ENCODE measurements around the gene CNDP1. TPM values are rescaled to one million over a fixed set of nuclear protein-coding genes. Genes with fewer than 3 reads are reported as not detected.

CNDP1 gene
- polyA plus RNA-seq, 1 of the 3 experiments (the other 2 are of a cell fraction), result not detected

GRCh38 chr18:74597662-74598349, 63.5 kb downstream of the CNDP1 start, which contains the start of gene ZNF407 (continued):
- TF ChIP-seq POLR2AphosphoS5 (IDR thresholded peaks at IDR 0.05; ENCODE audit: low read depth, low read length), result no peak; the same call in 1 of the 2 replicates
- TF ChIP-seq PBX3 (IDR thresholded peaks at IDR 0.05), result no peak
- TF ChIP-seq FOXM1 (IDR thresholded peaks at IDR 0.05; ENCODE audit: low read depth), result no peak
- no peak for TF ChIP-seq USF1 (IDR thresholded peaks at IDR 0.05; ENCODE audit: borderline replicate concordance, low read depth)
- peak; percentile 79; the same call in 1 of the 2 replicates for TF ChIP-seq ZBTB33 (IDR thresholded peaks at IDR 0.05; ENCODE audit: borderline replicate concordance, low read depth)
- TF ChIP-seq RCOR1 (IDR thresholded peaks at IDR 0.05; ENCODE audit: low read length), result no peak

GRCh38 chr18:74598350-74599001, 64.2 kb downstream of the CNDP1 start:
- CTCF ChIA-PET, result interaction anchor here (0.6 to 1.4 kb wide), 7 partner anchors 11 to 606 kb away, joined by 3 to 4 read pairs (median 3); no protein-coding TSS in a partner anchor
- Histone ChIP-seq H3K27me3 (ENCODE audit: insufficient read depth) (no peaks in the 10 kb centered on the region), H3F3A (replicated peaks; ENCODE audit: insufficient read depth) (peaks cover 5% of the 10 kb centered on the region), H3K9me3 (no peaks in the 10 kb centered on the region), H3K27ac (ENCODE audit: low read depth in 2 of 2, low read length in 1 of 2) (peak overlapping the region; percentile 94 to 97), H4K20me1 (ENCODE audit: insufficient read depth) (no peaks in the 10 kb centered on the region), H2AFZ (ENCODE audit: low read depth) (peak overlapping the region; percentile 84; the same call in 1 of the 2 replicates), H3K79me2 (ENCODE audit: insufficient read depth) (peaks cover 78% of the 10 kb centered on the region), H3K36me3 (replicated peaks in 1 of 2; ENCODE audit: control insufficient read depth in 1 of 2, insufficient read depth in 2 of 2, low read length in 1 of 2) (peaks cover 14 to 23% of the 10 kb centered on the region in 2 experiments), H3K9me2 (no peaks in the 10 kb centered on the region), H3K4me2 (peak overlapping the region; percentile 100), H3K9ac (peak overlapping the region; percentile 93), H3K4me3 (ENCODE audit: low read depth in 2 of 2, low read length in 1 of 2) (peak overlapping the region; percentile 83 to 89), H3K4me1 (ENCODE audit: control insufficient read depth in 1 of 2, insufficient read depth in 2 of 2, low read depth in 1 of 2, low read length in 1 of 2) (peaks cover 8 to 14% of the 10 kb centered on the region in 2 experiments; a peak in 3 of 4 replicates)
- DNase-seq, result peak; percentile 85
- no peak for TF ChIP-seq USF2 (IDR thresholded peaks at IDR 0.05; ENCODE audit: borderline replicate concordance, low read depth, low read length)
- TF ChIP-seq MXI1 (IDR thresholded peaks at IDR 0.05; ENCODE audit: low read depth, low read length), result peak; percentile 42; the same call in 1 of the 2 replicates
- TF ChIP-seq GATA2 (CRISPR knock-in tag; IDR thresholded peaks at IDR 0.05), result no peak
- no peak for TF ChIP-seq TAF1 (IDR thresholded peaks at IDR 0.05; ENCODE audit: borderline replicate concordance, low read depth, low read length)
- peak; percentile 13 for TF ChIP-seq CHD2 (IDR thresholded peaks at IDR 0.05; ENCODE audit: low read length, partially characterized antibody)
- peak; percentile 6; the same call in 1 of the 2 replicates for TF ChIP-seq TCF12 (IDR thresholded peaks at IDR 0.05)
- 0 out of 2 replicates have a peak, but pooled peaks have one; percentile 4 for TF ChIP-seq MAX (IDR thresholded peaks at IDR 0.05; ENCODE audit: low read depth)
- no peak for TF ChIP-seq USF1 (IDR thresholded peaks at IDR 0.05; ENCODE audit: borderline replicate concordance, low read depth)
- TF ChIP-seq RFX5 (IDR thresholded peaks at IDR 0.05; ENCODE audit: low read length), result no peak
- TF ChIP-seq CTCF (IDR thresholded peaks at IDR 0.05), result peak; percentile 39
- WGBS (ENCODE audit: low lambda C conversion rate), result 0% methylated on average over 16 of the region's 44 CpGs
- POLR2A ChIA-PET, result interaction anchor here (0.6 to 1.0 kb wide), 2 partner anchors 527 to 1924 kb away, joined by 3 read pairs; no protein-coding TSS in a partner anchor
